Testis (tissue), 3 donors: ENCODE results near the gene KCNA1. TPM values are rescaled to one million over a fixed set of nuclear protein-coding genes. Genes with fewer than 3 reads are reported as not detected.

Source experiments
- DNase-seq: peaks from one replicate; pipeline ENCODE4 v3.0.0-alpha.2; 2019
- H3K27ac ChIP-seq, 2 donors: fragments of 200-600 bp; sonication (generic); one replicate each; pipeline ENCODE4 v1.5.1; 2019
- H3K27me3 ChIP-seq: fragments of 200-600 bp; sonication (generic); one replicate; pipeline ENCODE4 v1.5.1; 2019
- H3K36me3 ChIP-seq: fragments of 200-600 bp; sonication (generic); one replicate; pipeline ENCODE4 v1.5.1; 2017; ENCODE audit warnings: low read depth; ENCODE audit errors: missing control alignments
- H3K4me1 ChIP-seq: fragments of 200-600 bp; sonication (generic); one replicate; pipeline ENCODE4 v1.5.1; 2019
- H3K4me3 ChIP-seq, 2 donors: fragments of 200-600 bp; sonication (generic); one replicate each; pipeline ENCODE4 v1.5.1; 2017 to 2019
- H3K9me3 ChIP-seq: fragments of 200-600 bp; sonication (generic); one replicate; pipeline ENCODE4 v1.5.1; 2017
- POLR2A ChIP-seq: fragments of 450-650 bp; IDR thresholded peaks from one replicate; pipeline ENCODE4 v1.6.1; 2017; ENCODE audit warnings: antibody characterized with exemption, mild to moderate bottlenecking, moderate library complexity
- WGBS, 2 donors: methylation state at CpG; one replicate each; pipeline ENCODE4 v1.1.5; 2018; 5-methylcytosine and 5-hydroxymethylcytosine counted together
- intact Hi-C: fragments of 100-400 bp; cut with DNase I; formaldehyde crosslinking; loops from one replicate; pipeline ENCODE4 v1.15.1; 2023; ENCODE audit warnings: low total_unique reads
- polyA plus RNA-seq: library from polyadenylated mRNA; stranded (reverse); fragments of 350-450 nt; fragmentation: Illumina TruSeq; extraction: RNeasy Lipid Tissue Mini Kit (QIAGEN cat#74804); gene quantifications from one replicate; pipeline ENCODE4 v1.2.3, GENCODE V29; 2014; ENCODE audit warnings: low read depth, low replicate concordance; ENCODE audit not compliant: insufficient read depth
- total RNA-seq, 2 donors: library from RNA; depleted of rRNA; stranded (reverse); fragments of >200 nt; gene quantifications; one replicate each; pipeline ENCODE4 v1.2.3, GENCODE V29; 2016
- TF ChIP-seq, protein P1 (sequence below), 3 experiments: fragments of 450-650 bp in 2 of 3; fragments of 200-600 bp in 1 of 3; sonication (generic) in 1 of 3; IDR thresholded peaks; one replicate each; pipeline ENCODE4 v1.5.1; 2016 to 2019; ENCODE audit warnings: antibody characterized with exemption in 3 of 3, mild to moderate bottlenecking in 2 of 3, moderate library complexity in 1 of 3

Gene KCNA1
- total and polyA plus RNA-seq, 3 donors from 2014 or later: 0.08 to 0.13 TPM; not detected in 1

DNA sequence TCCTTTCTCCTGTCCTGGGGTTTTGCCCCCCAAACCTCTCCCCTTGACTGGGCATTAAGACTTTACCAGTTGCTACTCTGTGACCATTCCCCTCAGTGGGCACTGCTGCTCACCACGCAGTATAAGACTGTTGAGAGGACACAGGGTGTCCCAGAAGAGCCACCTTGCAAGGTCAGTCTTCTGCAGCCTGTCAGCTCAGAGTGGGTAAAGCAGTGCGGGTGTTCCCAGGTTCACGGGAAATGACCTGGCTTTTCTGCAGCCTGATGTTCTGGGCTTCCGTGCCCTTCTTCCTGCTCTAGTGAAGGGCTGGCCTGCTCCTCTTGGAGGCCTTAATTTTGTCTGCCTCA lies 34.2 kb downstream of the KCNA1 start:
- Histone ChIP-seq H3K27me3 (no peaks in the 10 kb centered on the region), H3K4me3 (no peak overlapping the region), H3K36me3 (no peaks in the 10 kb centered on the region), H3K27ac (no peak overlapping the region), H3K4me1 (no peaks in the 10 kb centered on the region), H3K9me3 (no peaks in the 10 kb centered on the region)
- WGBS, 2 donors: 70 to 88% methylated on average over 4 of the region's 4 CpGs
- DNase-seq: no peak
- TF ChIP-seq, protein P1, sequence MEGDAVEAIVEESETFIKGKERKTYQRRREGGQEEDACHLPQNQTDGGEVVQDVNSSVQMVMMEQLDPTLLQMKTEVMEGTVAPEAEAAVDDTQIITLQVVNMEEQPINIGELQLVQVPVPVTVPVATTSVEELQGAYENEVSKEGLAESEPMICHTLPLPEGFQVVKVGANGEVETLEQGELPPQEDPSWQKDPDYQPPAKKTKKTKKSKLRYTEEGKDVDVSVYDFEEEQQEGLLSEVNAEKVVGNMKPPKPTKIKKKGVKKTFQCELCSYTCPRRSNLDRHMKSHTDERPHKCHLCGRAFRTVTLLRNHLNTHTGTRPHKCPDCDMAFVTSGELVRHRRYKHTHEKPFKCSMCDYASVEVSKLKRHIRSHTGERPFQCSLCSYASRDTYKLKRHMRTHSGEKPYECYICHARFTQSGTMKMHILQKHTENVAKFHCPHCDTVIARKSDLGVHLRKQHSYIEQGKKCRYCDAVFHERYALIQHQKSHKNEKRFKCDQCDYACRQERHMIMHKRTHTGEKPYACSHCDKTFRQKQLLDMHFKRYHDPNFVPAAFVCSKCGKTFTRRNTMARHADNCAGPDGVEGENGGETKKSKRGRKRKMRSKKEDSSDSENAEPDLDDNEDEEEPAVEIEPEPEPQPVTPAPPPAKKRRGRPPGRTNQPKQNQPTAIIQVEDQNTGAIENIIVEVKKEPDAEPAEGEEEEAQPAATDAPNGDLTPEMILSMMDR (IDR thresholded peaks at IDR 0.05): no peak
- TF ChIP-seq POLR2A: no peak
- intact Hi-C loops: no loop called here

DNA sequence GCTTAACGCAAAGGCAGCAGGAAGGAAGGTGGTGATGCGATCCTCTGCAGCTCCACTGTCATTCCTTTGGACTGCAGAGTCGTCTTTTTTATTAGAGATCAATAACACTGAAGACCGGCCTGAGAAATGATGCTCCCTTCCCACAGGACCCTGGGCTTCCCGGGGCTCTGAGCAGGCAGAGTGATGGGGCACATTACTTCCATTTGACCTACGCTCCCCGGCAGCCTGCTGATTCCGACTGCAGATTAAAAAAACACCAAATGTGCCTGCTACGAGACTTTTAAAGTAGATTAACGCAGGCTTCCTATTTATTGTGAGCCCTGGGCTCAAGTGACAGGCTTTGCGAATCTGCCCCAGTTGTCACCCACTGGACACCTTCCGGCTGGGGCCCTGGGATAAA lies 37.5 kb downstream of the KCNA1 start:
- TF ChIP-seq POLR2A: no peak
- TF ChIP-seq, protein P1 (IDR thresholded peaks at IDR 0.05): no peak
- no peaks in the 10 kb centered on the region for H3K27me3 ChIP-seq
- DNase-seq: no peak
- no peaks in the 10 kb centered on the region for H3K36me3 ChIP-seq
- WGBS, 2 donors: 45 to 56% methylated on average over 9 to 12 of the region's 12 CpGs
- no peak overlapping the region for H3K4me3 ChIP-seq
- no peak overlapping the region for H3K27ac ChIP-seq
- intact Hi-C loops: no loop called here
- no peaks in the 10 kb centered on the region for H3K4me1 ChIP-seq
- no peaks in the 10 kb centered on the region for H3K9me3 ChIP-seq

- Histone ChIP-seq H3K27ac (no peak overlapping the region), H3K4me3 (no peak overlapping the region), H3K27me3 (no peaks in the 10 kb centered on the region), H3K9me3 (no peaks in the 10 kb centered on the region), H3K36me3 (no peaks in the 10 kb centered on the region), H3K4me1 (no peaks in the 10 kb centered on the region)
- DNase-seq: no peak
- WGBS, 2 donors: 80 to 83% methylated on average over 7 of the region's 7 CpGs
- intact Hi-C loops: no loop called here
- TF ChIP-seq, protein P1 (IDR thresholded peaks at IDR 0.05): no peak
- TF ChIP-seq POLR2A: no peak
Measured at GRCh38 chr12:4951083-4951482, 41.4 kb downstream of the KCNA1 start.

DNA sequence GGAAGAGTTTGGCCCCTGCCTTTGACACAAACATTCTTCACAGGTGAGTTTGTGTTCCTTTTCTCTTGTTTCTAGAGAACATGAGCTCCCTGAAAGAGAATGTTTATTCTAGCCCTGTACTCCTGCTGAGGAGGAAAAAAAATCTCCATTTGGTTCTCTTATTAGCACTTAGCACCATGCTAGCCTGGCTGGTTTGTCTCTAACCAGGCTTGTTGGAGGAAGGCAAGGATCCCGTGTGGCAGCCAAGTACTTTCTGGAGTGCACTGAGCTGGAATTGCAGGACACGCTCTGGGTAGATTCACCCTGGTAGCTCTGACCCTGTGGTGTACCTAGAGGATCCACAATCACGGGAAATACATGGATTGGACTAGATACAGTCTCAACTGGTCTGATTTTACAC lies 41.9 kb downstream of the KCNA1 start:
- intact Hi-C loops: no loop called here
- no peak overlapping the region for H3K4me3 ChIP-seq
- H3K9me3 ChIP-seq: no peaks in the 10 kb centered on the region
- no peaks in the 10 kb centered on the region for H3K27me3 ChIP-seq
- H3K36me3 ChIP-seq: no peaks in the 10 kb centered on the region
- no peak for DNase-seq
- H3K27ac ChIP-seq: no peak overlapping the region
- WGBS, 2 donors: 81 to 95% methylated on average over 2 to 3 of the region's 3 CpGs
- TF ChIP-seq POLR2A: no peak
- TF ChIP-seq, protein P1 (IDR thresholded peaks at IDR 0.05): no peak
- no peaks in the 10 kb centered on the region for H3K4me1 ChIP-seq

DNA sequence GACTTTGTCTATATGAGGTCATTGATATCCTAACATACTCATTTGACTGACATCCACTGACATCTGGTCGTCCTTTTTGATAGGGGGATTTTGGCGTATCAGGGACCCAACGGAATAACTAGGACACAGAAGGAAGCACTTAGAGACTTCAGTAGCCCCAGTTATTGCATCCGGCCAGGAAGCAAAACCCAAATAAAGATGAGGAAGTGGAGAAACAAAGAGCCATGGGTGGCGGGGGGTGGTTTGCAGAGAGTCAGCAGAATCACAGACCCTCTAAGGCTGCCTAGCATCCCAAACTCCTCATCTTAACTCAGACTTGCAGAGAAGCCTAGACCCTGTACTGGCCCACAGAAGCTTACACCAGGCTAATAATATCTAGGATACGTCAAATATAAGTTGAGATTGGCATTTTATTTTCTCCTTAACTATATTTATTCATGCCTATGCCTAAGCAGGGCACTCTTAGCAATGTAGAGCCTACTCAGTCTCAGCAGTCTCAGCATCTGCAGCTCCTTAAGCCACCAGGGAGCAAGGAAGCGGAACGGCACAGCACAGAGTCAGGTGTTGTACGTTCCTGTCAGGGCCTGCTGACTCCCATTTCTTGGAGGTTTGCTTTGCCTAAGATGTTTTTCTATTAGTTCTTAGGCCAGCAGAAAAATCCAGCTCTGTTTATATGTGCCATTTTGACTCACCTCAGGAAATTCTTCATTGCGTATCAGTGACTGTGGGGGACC lies 45.1 kb downstream of the KCNA1 start:
- intact Hi-C loops: no loop called here
- Histone ChIP-seq H3K9me3 (no peaks in the 10 kb centered on the region), H3K27ac (no peak overlapping the region), H3K4me1 (no peaks in the 10 kb centered on the region), H3K36me3 (no peaks in the 10 kb centered on the region), H3K4me3 (no peak overlapping the region), H3K27me3 (no peaks in the 10 kb centered on the region)
- WGBS, 2 donors: 69 to 78% methylated on average over 10 of the region's 10 CpGs
- no peak for TF ChIP-seq POLR2A
- TF ChIP-seq, protein P1 (IDR thresholded peaks at IDR 0.05): no peak
- no peak for DNase-seq
